ENCODE data around the gene LUZP2.

Gene LUZP2

GRCh38 chr11:24589064-24589463 lies 92.2 kb downstream of the LUZP2 start:
- H3K27me3 ChIP-seq (replicated peaks in 2 of 5; ENCODE audit: control insufficient read depth in 4 of 5, insufficient read depth in 5 of 5, low read length in 4 of 5) = no peaks in the 10 kb centered on the region

GRCh38 chr11:24591283-24591682 lies 94.4 kb downstream of the LUZP2 start:
- no peak overlapping the region for H3K4me3 ChIP-seq (ENCODE audit: control insufficient read depth in 1 of 7, extremely low read depth in 1 of 7, insufficient read depth in 4 of 7, low read depth in 2 of 7, low read length in 6 of 7)
- H3K27ac ChIP-seq (ENCODE audit: insufficient read depth in 1 of 2, low read depth in 1 of 2, low read length in 2 of 2, poor library complexity in 1 of 2, severe bottlenecking in 2 of 2) = no peak overlapping the region
- no peaks in the 10 kb centered on the region for H3K4me1 ChIP-seq (ENCODE audit: control extremely low read depth in 1 of 4, control insufficient read depth in 4 of 4, insufficient read depth in 4 of 4, low read length in 3 of 4)
- ChIA-PET POLR2A (no interaction called here), CTCF (no interaction called here)
- no peaks in the 10 kb centered on the region for H3K36me3 ChIP-seq (ENCODE audit: control insufficient read depth in 4 of 4, insufficient read depth in 4 of 4, low read length in 3 of 4)
- H3K27me3 ChIP-seq (replicated peaks in 2 of 5; ENCODE audit: control insufficient read depth in 4 of 5, insufficient read depth in 5 of 5, low read length in 4 of 5) = no peaks in the 10 kb centered on the region
- no CpG with 5 or more reads among the region's 2 CpGs for WGBS (ENCODE audit: insufficient coverage)
- no peak for DNase-seq
- H3K9me3 ChIP-seq (ENCODE audit: control extremely low read depth in 1 of 5, control insufficient read depth in 4 of 5, insufficient read depth in 2 of 5, low read depth in 1 of 5, low read length in 4 of 5) = no peaks in the 10 kb centered on the region

More at GRCh38 chr11:24589064-24589463, 92.2 kb downstream of the LUZP2 start:
- no peaks in the 10 kb centered on the region for H3K36me3 ChIP-seq (ENCODE audit: control insufficient read depth in 4 of 4, insufficient read depth in 4 of 4, low read length in 3 of 4)
- DNase-seq = no peak
- H3K9me3 ChIP-seq (ENCODE audit: control extremely low read depth in 1 of 5, control insufficient read depth in 4 of 5, insufficient read depth in 2 of 5, low read depth in 1 of 5, low read length in 4 of 5) = no peaks in the 10 kb centered on the region
- ChIA-PET POLR2A (no interaction called here), CTCF (no interaction called here)
- H3K4me3 ChIP-seq (ENCODE audit: control insufficient read depth in 1 of 7, extremely low read depth in 1 of 7, insufficient read depth in 4 of 7, low read depth in 2 of 7, low read length in 6 of 7) = no peak overlapping the region
- no peak overlapping the region for H3K27ac ChIP-seq (ENCODE audit: insufficient read depth in 1 of 2, low read depth in 1 of 2, low read length in 2 of 2, poor library complexity in 1 of 2, severe bottlenecking in 2 of 2)
- no peaks in the 10 kb centered on the region for H3K4me1 ChIP-seq (ENCODE audit: control extremely low read depth in 1 of 4, control insufficient read depth in 4 of 4, insufficient read depth in 4 of 4, low read length in 3 of 4)
- no CpG with 5 or more reads among the region's 1 CpG for WGBS (ENCODE audit: insufficient coverage)

- H3K36me3 ChIP-seq (ENCODE audit: control insufficient read depth in 4 of 4, insufficient read depth in 4 of 4, low read length in 3 of 4) = no peaks in the 10 kb centered on the region
- H3K4me1 ChIP-seq (ENCODE audit: control extremely low read depth in 1 of 4, control insufficient read depth in 4 of 4, insufficient read depth in 4 of 4, low read length in 3 of 4) = no peaks in the 10 kb centered on the region
- no peak overlapping the region for H3K27ac ChIP-seq (ENCODE audit: insufficient read depth in 1 of 2, low read depth in 1 of 2, low read length in 2 of 2, poor library complexity in 1 of 2, severe bottlenecking in 2 of 2)
- H3K9me3 ChIP-seq (ENCODE audit: control extremely low read depth in 1 of 5, control insufficient read depth in 4 of 5, insufficient read depth in 2 of 5, low read depth in 1 of 5, low read length in 4 of 5) = no peaks in the 10 kb centered on the region
- CTCF ChIA-PET = no interaction called here
- POLR2A ChIA-PET = no interaction called here
- no CpG with 5 or more reads among the region's 2 CpGs for WGBS (ENCODE audit: insufficient coverage)
- no peak for DNase-seq
- no peaks in the 10 kb centered on the region for H3K27me3 ChIP-seq (replicated peaks in 2 of 5; ENCODE audit: control insufficient read depth in 4 of 5, insufficient read depth in 5 of 5, low read length in 4 of 5)
- no peak overlapping the region for H3K4me3 ChIP-seq (ENCODE audit: control insufficient read depth in 1 of 7, extremely low read depth in 1 of 7, insufficient read depth in 4 of 7, low read depth in 2 of 7, low read length in 6 of 7)
Measured at GRCh38 chr11:24592360-24592759, 95.5 kb downstream of the LUZP2 start.

GRCh38 chr11:24593332-24593731 lies 96.5 kb downstream of the LUZP2 start:
- Histone ChIP-seq H3K36me3 (ENCODE audit: control insufficient read depth in 4 of 4, insufficient read depth in 4 of 4, low read length in 3 of 4) (no peaks in the 10 kb centered on the region), H3K4me3 (ENCODE audit: control insufficient read depth in 1 of 7, extremely low read depth in 1 of 7, insufficient read depth in 4 of 7, low read depth in 2 of 7, low read length in 6 of 7) (no peak overlapping the region), H3K4me1 (ENCODE audit: control extremely low read depth in 1 of 4, control insufficient read depth in 4 of 4, insufficient read depth in 4 of 4, low read length in 3 of 4) (no peaks in the 10 kb centered on the region), H3K9me3 (ENCODE audit: control extremely low read depth in 1 of 5, control insufficient read depth in 4 of 5, insufficient read depth in 2 of 5, low read depth in 1 of 5, low read length in 4 of 5) (no peaks in the 10 kb centered on the region), H3K27me3 (replicated peaks in 2 of 5; ENCODE audit: control insufficient read depth in 4 of 5, insufficient read depth in 5 of 5, low read length in 4 of 5) (no peaks in the 10 kb centered on the region), H3K27ac (ENCODE audit: insufficient read depth in 1 of 2, low read depth in 1 of 2, low read length in 2 of 2, poor library complexity in 1 of 2, severe bottlenecking in 2 of 2) (no peak overlapping the region)
- no peak for DNase-seq
- ChIA-PET POLR2A (no interaction called here), CTCF (no interaction called here)
- WGBS (ENCODE audit: insufficient coverage) = 79% methylated on average over 4 of the region's 4 CpGs

GRCh38 chr11:24594401-24594800 lies 97.5 kb downstream of the LUZP2 start:
- ChIA-PET CTCF (no interaction called here), POLR2A (no interaction called here)
- H3K27ac ChIP-seq (ENCODE audit: insufficient read depth in 1 of 2, low read depth in 1 of 2, low read length in 2 of 2, poor library complexity in 1 of 2, severe bottlenecking in 2 of 2) = no peak overlapping the region
- no peaks in the 10 kb centered on the region for H3K36me3 ChIP-seq (ENCODE audit: control insufficient read depth in 4 of 4, insufficient read depth in 4 of 4, low read length in 3 of 4)
- H3K4me3 ChIP-seq (ENCODE audit: control insufficient read depth in 1 of 7, extremely low read depth in 1 of 7, insufficient read depth in 4 of 7, low read depth in 2 of 7, low read length in 6 of 7) = no peak overlapping the region
- H3K9me3 ChIP-seq (ENCODE audit: control extremely low read depth in 1 of 5, control insufficient read depth in 4 of 5, insufficient read depth in 2 of 5, low read depth in 1 of 5, low read length in 4 of 5) = no peaks in the 10 kb centered on the region
- DNase-seq = no peak
- WGBS (ENCODE audit: insufficient coverage) = 100% methylated on average over 1 of the region's 3 CpGs
- no peaks in the 10 kb centered on the region for H3K4me1 ChIP-seq (ENCODE audit: control extremely low read depth in 1 of 4, control insufficient read depth in 4 of 4, insufficient read depth in 4 of 4, low read length in 3 of 4)
- no peaks in the 10 kb centered on the region for H3K27me3 ChIP-seq (replicated peaks in 2 of 5; ENCODE audit: control insufficient read depth in 4 of 5, insufficient read depth in 5 of 5, low read length in 4 of 5)

GRCh38 chr11:24598641-24599040 lies 101.8 kb downstream of the LUZP2 start:
- Histone ChIP-seq H3K9me3 (ENCODE audit: control extremely low read depth in 1 of 5, control insufficient read depth in 4 of 5, insufficient read depth in 2 of 5, low read depth in 1 of 5, low read length in 4 of 5) (no peaks in the 10 kb centered on the region), H3K27ac (ENCODE audit: insufficient read depth in 1 of 2, low read depth in 1 of 2, low read length in 2 of 2, poor library complexity in 1 of 2, severe bottlenecking in 2 of 2) (no peak overlapping the region), H3K4me1 (ENCODE audit: control extremely low read depth in 1 of 4, control insufficient read depth in 4 of 4, insufficient read depth in 4 of 4, low read length in 3 of 4) (no peaks in the 10 kb centered on the region), H3K27me3 (replicated peaks in 2 of 5; ENCODE audit: control insufficient read depth in 4 of 5, insufficient read depth in 5 of 5, low read length in 4 of 5) (no peaks in the 10 kb centered on the region), H3K4me3 (ENCODE audit: control insufficient read depth in 1 of 7, extremely low read depth in 1 of 7, insufficient read depth in 4 of 7, low read depth in 2 of 7, low read length in 6 of 7) (no peak overlapping the region), H3K36me3 (ENCODE audit: control insufficient read depth in 4 of 4, insufficient read depth in 4 of 4, low read length in 3 of 4) (no peaks in the 10 kb centered on the region)
- CTCF ChIA-PET = no interaction called here
- POLR2A ChIA-PET = no interaction called here
- WGBS (ENCODE audit: insufficient coverage) = 50% methylated on average over 1 of the region's 2 CpGs
- DNase-seq = no peak

GRCh38 chr11:24609192-24610119 lies 112.6 kb downstream of the LUZP2 start:
- no peaks in the 10 kb centered on the region for H3K27me3 ChIP-seq (replicated peaks in 2 of 5; ENCODE audit: control insufficient read depth in 4 of 5, insufficient read depth in 5 of 5, low read length in 4 of 5)
- no peak for DNase-seq
- CTCF ChIA-PET = no interaction called here
- H3K36me3 ChIP-seq (ENCODE audit: control insufficient read depth in 4 of 4, insufficient read depth in 4 of 4, low read length in 3 of 4) = no peaks in the 10 kb centered on the region
- 100% methylated on average over 1 of the region's 4 CpGs for WGBS (ENCODE audit: insufficient coverage)
- H3K4me3 ChIP-seq (ENCODE audit: control insufficient read depth in 1 of 7, extremely low read depth in 1 of 7, insufficient read depth in 4 of 7, low read depth in 2 of 7, low read length in 6 of 7) = no peak overlapping the region
- no peaks in the 10 kb centered on the region for H3K9me3 ChIP-seq (ENCODE audit: control extremely low read depth in 1 of 5, control insufficient read depth in 4 of 5, insufficient read depth in 2 of 5, low read depth in 1 of 5, low read length in 4 of 5)
- POLR2A ChIA-PET = no interaction called here
- H3K27ac ChIP-seq (ENCODE audit: insufficient read depth in 1 of 2, low read depth in 1 of 2, low read length in 2 of 2, poor library complexity in 1 of 2, severe bottlenecking in 2 of 2) = no peak overlapping the region
- H3K4me1 ChIP-seq (ENCODE audit: control extremely low read depth in 1 of 4, control insufficient read depth in 4 of 4, insufficient read depth in 4 of 4, low read length in 3 of 4) = no peaks in the 10 kb centered on the region

All from common myeloid progenitor, CD34-positive (primary cell).